GM12878 (cell line): Measurements from ENCODE around the gene C2orf68. TPM values are rescaled to one million over a fixed set of nuclear protein-coding genes. Genes with fewer than 3 reads are reported as not detected.
"Not testable (repeated sequence)": the region's sequence is repeated elsewhere in the genome, so short reads cannot be mapped to it uniquely, and the experiment has no call there.

ENCODE experiments used
- ATAC-seq: fragments of 200-7000 bp; cut with Tn5 transposase; 3 replicates; pipeline ENCODE4 v1.9.1; 2020; ENCODE audit warnings: mild to moderate bottlenecking, moderate library complexity
- BruUV-seq: library from RNA; stranded (reverse); fragments of 400-500 nt; replicated peaks from 2 replicates; lab custom pipeline; 2021; lab: Mats Ljungman, UMichigan
- CTCF ChIA-PET: fragments of 300-600 bp; sonication (Branson Sonifier 250); formaldehyde crosslinking; extraction: SDS; loops from one replicate; lab custom pipeline; 2021; ENCODE audit warnings: inconsistent platforms; lab: Yijun Ruan, JAX
- POLR2A ChIA-PET: fragments of 350-600 bp; formaldehyde crosslinking; extraction: SDS; loops from one replicate; lab custom pipeline; 2021; ENCODE audit warnings: inconsistent platforms; lab: Charles Lee
- RAD21 ChIA-PET: fragments of 300-600 bp; sonication (Branson Sonifier 250); formaldehyde crosslinking; loops from one replicate; lab custom pipeline; 2023; ENCODE audit warnings: antibody characterized with exemption; ENCODE audit not compliant: unreplicated experiment; lab: Charles Lee
- SMC1A ChIA-PET: fragments of 300-600 bp; sonication (Branson Sonifier 250); formaldehyde crosslinking; loops from one replicate; lab custom pipeline; 2023; ENCODE audit not compliant: unreplicated experiment, uncharacterized antibody; lab: Charles Lee
- DNase-seq: peaks from one replicate; pipeline ENCODE4 v3.0.0-alpha.2; 2011; ENCODE audit warnings: low read depth, low spot score
- FAIRE-seq: peaks from 3 replicates; lab custom pipeline; 2011; peaks lifted over from hg19 to GRCh38; lab: Jason Lieb, UNC
- H2AFZ ChIP-seq: 2 replicates; pipeline ENCODE4 v1.6.0; 2011; ENCODE audit warnings: low read depth, low read length, control low read depth; ENCODE audit not compliant: control insufficient read depth
- H3K27ac ChIP-seq: 2 replicates; pipeline ENCODE4 v1.5.1; 2011; ENCODE audit warnings: control low read depth; ENCODE audit not compliant: control insufficient read depth, insufficient read depth
- H3K27me3 ChIP-seq, 2 experiments: replicated peaks in 1 of 2; 2 replicates each; pipeline versions ENCODE4 v1.6.0 to v1.6.1; 2011; ENCODE audit warnings: low read length in 1 of 2; ENCODE audit not compliant: control insufficient read depth in 2 of 2, insufficient read depth in 2 of 2
- H3K36me3 ChIP-seq, 2 experiments: 2 replicates each; pipeline ENCODE4 v1.5.1; 2011; ENCODE audit warnings: low read length in 1 of 2; ENCODE audit not compliant: control insufficient read depth in 2 of 2, insufficient read depth in 2 of 2
- H3K4me1 ChIP-seq: 2 replicates; pipeline ENCODE4 v1.6.1; 2011; ENCODE audit warnings: mild to moderate bottlenecking, low read length, moderate library complexity, mixed read lengths; ENCODE audit not compliant: control insufficient read depth, insufficient read depth
- H3K4me2 ChIP-seq: 2 replicates; pipeline ENCODE4 v1.6.0; 2011; ENCODE audit warnings: control low read depth; ENCODE audit not compliant: control insufficient read depth, insufficient read depth
- H3K4me3 ChIP-seq: fragments of 200-600 bp; sonication (generic); 2 replicates; pipeline ENCODE4 v1.5.1; 2016
- H3K79me2 ChIP-seq: 2 replicates; pipeline ENCODE4 v1.6.0; 2011; ENCODE audit warnings: low read length; ENCODE audit not compliant: control insufficient read depth, insufficient read depth
- H3K9ac ChIP-seq: 2 replicates; pipeline ENCODE4 v1.8.0; 2011; ENCODE audit warnings: low read length, control low read depth, mixed read lengths; ENCODE audit not compliant: control insufficient read depth, insufficient read depth
- H3K9me3 ChIP-seq: replicated peaks from 3 replicates; pipeline ENCODE4 v1.5.1; 2011; ENCODE audit warnings: mild to moderate bottlenecking, low read length; ENCODE audit not compliant: control insufficient read depth, insufficient read depth
- H4K20me1 ChIP-seq: 2 replicates; pipeline ENCODE4 v1.6.0; 2011; ENCODE audit not compliant: control insufficient read depth, insufficient read depth
- BHLHE40 ChIP-seq, 2 experiments: fragments of 450-650 bp in 1 of 2; IDR thresholded peaks; 2 replicates each; pipeline ENCODE4 v1.6.1; 2011 to 2017; ENCODE audit warnings: low read depth in 2 of 2, borderline replicate concordance in 1 of 2, improper control_type of control experiment in 1 of 2, low read length in 1 of 2, mild to moderate bottlenecking in 1 of 2
- CREM ChIP-seq: IDR thresholded peaks from 2 replicates; pipeline ENCODE4 v1.6.1; 2014; ENCODE audit warnings: antibody characterized with exemption, low read depth
- IRF3 ChIP-seq: fragments of 450-650 bp; IDR thresholded peaks from 2 replicates; pipeline ENCODE4 v1.6.1; 2014; ENCODE audit warnings: mild to moderate bottlenecking
- MTA3 ChIP-seq: IDR thresholded peaks from 2 replicates; pipeline ENCODE4 v1.6.1; 2012; ENCODE audit warnings: low read length, inconsistent platforms, borderline replicate concordance
- PBX3 ChIP-seq: IDR thresholded peaks from 2 replicates; pipeline ENCODE4 v1.6.1; 2011; ENCODE audit warnings: mild to moderate bottlenecking, low read depth, low read length, moderate library complexity; ENCODE audit not compliant: insufficient replicate concordance
- POU2F2 ChIP-seq: IDR thresholded peaks from 3 replicates; pipeline ENCODE4 v1.6.1; 2011; ENCODE audit warnings: low read depth, mild to moderate bottlenecking, low read length, borderline replicate concordance
- RAD21 ChIP-seq: IDR thresholded peaks from 2 replicates; pipeline ENCODE4 v1.6.1; 2011; ENCODE audit warnings: mild to moderate bottlenecking, low read depth, low read length, moderate library complexity; ENCODE audit not compliant: insufficient read depth
- TBL1XR1 ChIP-seq: IDR thresholded peaks from 2 replicates; pipeline ENCODE4 v1.6.1; 2012; ENCODE audit warnings: low read depth, low read length, improper control_type of control experiment
- ZBED1 ChIP-seq: IDR thresholded peaks from 2 replicates; pipeline ENCODE4 v1.6.1; 2016; ENCODE audit warnings: borderline replicate concordance
- WGBS: methylation state at CpG from one replicate; pipeline ENCODE4 v1.1.6; 2016; ENCODE audit warnings: low lambda C conversion rate; ENCODE audit not compliant: insufficient replicate concordance, insufficient coverage; ENCODE audit errors: missing lambda C conversion rate; 5-methylcytosine and 5-hydroxymethylcytosine counted together
- in situ Hi-C: fragments of 300-500 bp; cut with MboI; formaldehyde crosslinking; loops from 9 replicates; pipeline ENCODE4 v1.14.3; 2018; ENCODE audit warnings: mixed read lengths
- intact Hi-C: fragments of 100-400 bp; cut with micrococcal nuclease; formaldehyde crosslinking; loops from one replicate; pipeline ENCODE4 v1.14.2; 2022; ENCODE audit not compliant: unreplicated experiment
- polyA plus RNA-seq, 11 experiments: library from polyadenylated mRNA; depleted of rRNA in 4 of 11; unstranded in 6 of 11; stranded (reverse) in 5 of 11; fragments of >200 nt; fragmentation: Nextera tagmentation in 4 of 11; fragmentation: Illumina TruSeq in 1 of 11; extraction: Ambion mirVana in 4 of 11; extraction: Trizol in 1 of 11; gene quantifications; 1 replicate in 1 of 11; 2 replicates in 10 of 11; pipeline versions ENCODE4 v1.2.1 to v1.2.3, GENCODE V29; 2011 to 2016; ENCODE audit warnings: inconsistent platforms in 2 of 11, missing spikeins in 2 of 11, low read depth in 1 of 11
- total RNA-seq, 4 experiments: library from RNA; depleted of rRNA in 3 of 4; stranded (reverse); fragments of >200 nt in 3 of 4; fragmentation: Illumina TruSeq in 1 of 4; extraction: Trizol in 1 of 4; gene quantifications; 2 replicates each; pipeline versions ENCODE4 v1.2.1 to v1.2.3, GENCODE V29; 2013 to 2021
- TF ChIP-seq, protein P1 (sequence below), 3 experiments: IDR thresholded peaks in 2 of 3; conservative IDR thresholded peaks in 1 of 3; 2 replicates each; pipeline ENCODE4 v1.5.1; 2011; ENCODE audit warnings: low read depth in 3 of 3, low read length in 3 of 3, mild to moderate bottlenecking in 3 of 3, control low read depth in 2 of 3, moderate library complexity in 2 of 3, inconsistent platforms in 1 of 3, mixed read lengths in 1 of 3; ENCODE audit not compliant: control insufficient read depth in 2 of 3, insufficient read depth in 1 of 3; ENCODE audit errors: extremely low read depth in 1 of 3
- TF ChIP-seq, protein P2 (sequence below): IDR thresholded peaks from 2 replicates; pipeline ENCODE4 v1.6.1; 2011; ENCODE audit warnings: borderline replicate concordance, low read depth, mild to moderate bottlenecking, moderate library complexity, mixed read lengths, low read length; ENCODE audit not compliant: insufficient read depth; ENCODE audit errors: extremely low read length

The C2orf68 gene
- total and polyA plus RNA-seq, 10 of the 15 experiments (the other 5 are each of a cell fraction or from before 2014, with no cell fraction given), result 12.7 to 56.1 (median 28.4) TPM

DNA sequence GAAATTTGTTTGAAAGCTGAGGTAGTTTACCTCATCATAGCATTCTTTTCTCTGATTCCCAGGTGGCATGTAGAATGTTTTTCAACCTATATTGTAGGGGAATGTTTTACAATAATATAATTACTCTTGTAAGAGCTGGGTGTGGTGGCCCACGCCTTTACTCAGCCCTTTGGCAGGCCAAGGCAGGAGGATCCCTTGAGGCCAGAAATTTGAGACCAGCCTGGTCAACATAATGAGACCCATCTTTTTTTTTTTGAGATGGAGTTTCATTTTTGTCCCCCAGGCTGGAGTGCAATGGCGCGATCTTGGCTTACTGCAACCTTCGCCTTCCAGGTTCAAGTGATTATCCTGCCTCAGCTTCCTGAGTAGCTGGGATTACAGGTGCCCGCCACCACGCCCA is 7.8 kb upstream of the C2orf68 start:
- no peak overlapping the region for H3K4me3 ChIP-seq
- no peak overlapping the region for H3K27ac ChIP-seq
- CTCF ChIA-PET, result interaction anchor here (0.9 to 4.8 kb wide), 3 partner anchors 8 to 109 kb away, joined by 4 to 32 read pairs (median 7); partner anchors contain the start of gene C2orf68
- no TSS peak for BruUV-seq
- 99% methylated on average over 6 of the region's 6 CpGs for WGBS
- H3K4me1 ChIP-seq, result peaks cover 4% of the 10 kb centered on the region; the same call in 1 of the 2 replicates
- intact Hi-C loops (loop anchor here (5.0 kb wide), 1 partner anchor 82 kb away; the partner anchor contains the start of gene MAT2A), in situ Hi-C loops (no loop called here)
- FAIRE-seq, result no peak
- H3K9ac ChIP-seq, result no peak overlapping the region
- H3K36me3 ChIP-seq, result peaks cover 0 to 17% of the 10 kb centered on the region in 2 experiments; a peak in 3 of 4 replicates
- POLR2A ChIA-PET, result interaction anchor here (0.6 to 1.2 kb wide), 4 partner anchors 9 to 482 kb away, joined by 3 to 4 read pairs (median 3); no protein-coding TSS in a partner anchor
- H3K4me2 ChIP-seq, result no peak overlapping the region
- no peaks in the 10 kb centered on the region for H3K27me3 ChIP-seq
- peaks cover 29% of the 10 kb centered on the region for H3K79me2 ChIP-seq
- H4K20me1 ChIP-seq, result no peaks in the 10 kb centered on the region
- no peak overlapping the region for H2AFZ ChIP-seq
- SMC1A ChIA-PET, result interaction anchor here (1.0 to 1.3 kb wide), 2 partner anchors 8 to 9 kb away, joined by 3 to 4 read pairs; partner anchors contain the start of gene C2orf68
- DNase-seq, result no peak
- no peaks in the 10 kb centered on the region for H3K9me3 ChIP-seq
- RAD21 ChIA-PET, result interaction anchor here (0.6 to 1.0 kb wide), 2 partner anchors 18 to 202 kb away, joined by 4 read pairs; no protein-coding TSS in a partner anchor
- no peak for ATAC-seq
- no peak for TF ChIP-seq POU2F2
- TF ChIP-seq ZBED1, result no peak
- TF ChIP-seq PBX3, result no peak
- no peak for TF ChIP-seq MTA3
- TF ChIP-seq IRF3, result no peak
- TF ChIP-seq RAD21, result no peak
- TF ChIP-seq, protein P1, sequence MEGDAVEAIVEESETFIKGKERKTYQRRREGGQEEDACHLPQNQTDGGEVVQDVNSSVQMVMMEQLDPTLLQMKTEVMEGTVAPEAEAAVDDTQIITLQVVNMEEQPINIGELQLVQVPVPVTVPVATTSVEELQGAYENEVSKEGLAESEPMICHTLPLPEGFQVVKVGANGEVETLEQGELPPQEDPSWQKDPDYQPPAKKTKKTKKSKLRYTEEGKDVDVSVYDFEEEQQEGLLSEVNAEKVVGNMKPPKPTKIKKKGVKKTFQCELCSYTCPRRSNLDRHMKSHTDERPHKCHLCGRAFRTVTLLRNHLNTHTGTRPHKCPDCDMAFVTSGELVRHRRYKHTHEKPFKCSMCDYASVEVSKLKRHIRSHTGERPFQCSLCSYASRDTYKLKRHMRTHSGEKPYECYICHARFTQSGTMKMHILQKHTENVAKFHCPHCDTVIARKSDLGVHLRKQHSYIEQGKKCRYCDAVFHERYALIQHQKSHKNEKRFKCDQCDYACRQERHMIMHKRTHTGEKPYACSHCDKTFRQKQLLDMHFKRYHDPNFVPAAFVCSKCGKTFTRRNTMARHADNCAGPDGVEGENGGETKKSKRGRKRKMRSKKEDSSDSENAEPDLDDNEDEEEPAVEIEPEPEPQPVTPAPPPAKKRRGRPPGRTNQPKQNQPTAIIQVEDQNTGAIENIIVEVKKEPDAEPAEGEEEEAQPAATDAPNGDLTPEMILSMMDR (IDR thresholded peaks at IDR 0.05 in 2 of 3, conservative IDR thresholded peaks at IDR 0.05 in 1 of 3; ENCODE audit: control insufficient read depth in 2 of 3, extremely low read depth in 1 of 3, insufficient read depth in 1 of 3, low read depth in 3 of 3, low read length in 3 of 3), result no peak
- no peak for TF ChIP-seq BHLHE40 (IDR thresholded peaks at IDR 0.05; ENCODE audit: borderline replicate concordance in 1 of 2, low read depth in 2 of 2, low read length in 1 of 2)
- no peak for TF ChIP-seq TBL1XR1
- no peak for TF ChIP-seq CREM
- TF ChIP-seq, protein P2, sequence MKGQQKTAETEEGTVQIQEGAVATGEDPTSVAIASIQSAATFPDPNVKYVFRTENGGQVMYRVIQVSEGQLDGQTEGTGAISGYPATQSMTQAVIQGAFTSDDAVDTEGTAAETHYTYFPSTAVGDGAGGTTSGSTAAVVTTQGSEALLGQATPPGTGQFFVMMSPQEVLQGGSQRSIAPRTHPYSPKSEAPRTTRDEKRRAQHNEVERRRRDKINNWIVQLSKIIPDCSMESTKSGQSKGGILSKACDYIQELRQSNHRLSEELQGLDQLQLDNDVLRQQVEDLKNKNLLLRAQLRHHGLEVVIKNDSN, result no peak

DNA sequence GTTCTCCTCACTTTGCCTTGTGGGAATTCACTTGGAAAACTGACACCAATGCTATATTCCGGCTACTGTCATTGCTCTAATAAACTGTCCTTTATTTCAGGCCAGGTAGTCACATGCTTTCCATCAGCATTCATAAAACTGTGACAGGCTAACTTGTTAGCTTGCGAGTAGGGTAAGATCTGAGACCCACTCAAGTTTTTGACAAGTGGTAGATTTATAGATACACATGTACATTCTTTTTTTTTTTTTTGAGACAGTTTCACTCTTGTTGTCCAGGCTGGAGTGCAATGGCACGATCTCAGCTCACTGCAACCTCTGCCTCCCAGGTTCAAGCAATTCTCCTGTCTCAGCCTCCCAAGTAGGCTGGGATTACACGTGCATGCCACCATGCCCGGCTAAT is 5.9 kb upstream of the C2orf68 start:
- Histone ChIP-seq H3K4me3 (peak overlapping the region; percentile 74), H3K79me2 (peaks cover 29% of the 10 kb centered on the region), H3K4me2 (peak overlapping the region; percentile 81)
- BruUV-seq, H3K9me3 ChIP-seq, RAD21 ChIA-PET, ATAC-seq, H3K27me3 ChIP-seq, H3K9ac ChIP-seq, H2AFZ ChIP-seq, H3K36me3 ChIP-seq, DNase-seq, in situ Hi-C loops, H3K4me1 ChIP-seq, H4K20me1 ChIP-seq, FAIRE-seq, H3K27ac ChIP-seq: not testable (repeated sequence)
- intact Hi-C loops, result loop anchor here (5.0 kb wide), 1 partner anchor 80 kb away; the partner anchor contains the start of gene MAT2A
- CTCF ChIA-PET, result interaction anchor here (0.6 to 1.6 kb wide), 4 partner anchors 9 to 198 kb away, joined by 3 to 5 read pairs (median 3); no protein-coding TSS in a partner anchor
- SMC1A ChIA-PET, result interaction anchor here (1.0 kb wide), 1 partner anchor 57 kb away, joined by 3 read pairs; the partner anchor contains the start of gene GGCX
- POLR2A ChIA-PET, result interaction anchor here (0.6 to 2.2 kb wide), 3 partner anchors 38 to 234 kb away, joined by 4 to 9 read pairs (median 7); no protein-coding TSS in a partner anchor
- 92% methylated on average over 5 of the region's 5 CpGs for WGBS
